Mesenchymal stem cell (in vitro differentiated cells and primary cell): ENCODE measurements around the gene KLRC4.
"Not testable (repeated sequence)": the region's sequence is repeated elsewhere in the genome, so short reads cannot be mapped to it uniquely, and the experiment has no call there.

Experiments
- DNase-seq: peaks from one replicate; pipeline ENCODE4 v3.0.0-alpha.2; 2013
- H2AFZ ChIP-seq: one replicate; pipeline ENCODE4 v1.6.1; 2013; ENCODE audit warnings: low read depth, mild to moderate bottlenecking, control low read depth, inconsistent platforms, low read length, moderate library complexity
- H2AK5ac ChIP-seq: 2 replicates; pipeline ENCODE4 v1.6.1; 2013; ENCODE audit warnings: low read length, moderate library complexity, mild to moderate bottlenecking, inconsistent platforms; ENCODE audit not compliant: severe bottlenecking
- H2BK120ac ChIP-seq: one replicate; pipeline ENCODE4 v1.6.1; 2013; ENCODE audit warnings: low read depth, mild to moderate bottlenecking, inconsistent platforms, low read length, moderate library complexity
- H2BK12ac ChIP-seq, 2 experiments: one replicate each; pipeline ENCODE4 v1.6.1; 2013; ENCODE audit warnings: inconsistent platforms in 2 of 2, low read length in 2 of 2, mild to moderate bottlenecking in 2 of 2, moderate library complexity in 2 of 2, control low read depth in 1 of 2
- H2BK15ac ChIP-seq: one replicate; pipeline ENCODE4 v1.6.1; 2013; ENCODE audit warnings: mild to moderate bottlenecking, low read depth, inconsistent platforms; ENCODE audit not compliant: poor library complexity, severe bottlenecking
- H2BK5ac ChIP-seq: 2 replicates; pipeline ENCODE4 v1.6.1; 2013; ENCODE audit warnings: low read depth, mild to moderate bottlenecking, low read length, control low read depth, inconsistent platforms; ENCODE audit not compliant: poor library complexity, severe bottlenecking
- H3K14ac ChIP-seq, 2 experiments: one replicate each; pipeline ENCODE4 v1.6.1; 2013; ENCODE audit warnings: inconsistent platforms in 2 of 2, low read length in 2 of 2, control low read depth in 1 of 2, mild to moderate bottlenecking in 1 of 2, moderate library complexity in 1 of 2
- H3K18ac ChIP-seq, 2 experiments: one replicate each; pipeline ENCODE4 v1.6.1; 2013; ENCODE audit warnings: inconsistent platforms in 2 of 2, low read length in 2 of 2, control low read depth in 1 of 2, low read depth in 1 of 2, mild to moderate bottlenecking in 1 of 2
- H3K23ac ChIP-seq, 2 experiments: one replicate each; pipeline ENCODE4 v1.6.1; 2013; ENCODE audit warnings: inconsistent platforms in 2 of 2, low read length in 2 of 2, mild to moderate bottlenecking in 2 of 2, moderate library complexity in 2 of 2, control low read depth in 1 of 2
- H3K27ac ChIP-seq: 2 replicates; pipeline ENCODE4 v1.5.1; 2013; ENCODE audit warnings: mild to moderate bottlenecking, moderate library complexity, low read length, control low read depth, inconsistent platforms; ENCODE audit not compliant: poor library complexity, severe bottlenecking
- H3K27me3 ChIP-seq, 2 experiments: 2 replicates each; pipeline versions ENCODE4 v1.6.1 to v1.7.0; 2013; ENCODE audit warnings: low read length in 2 of 2, mild to moderate bottlenecking in 2 of 2, moderate library complexity in 2 of 2, control low read depth in 1 of 2, inconsistent platforms in 1 of 2; ENCODE audit not compliant: control insufficient read depth in 1 of 2, insufficient read depth in 1 of 2
- H3K36me3 ChIP-seq, 2 experiments: 2 replicates each; pipeline versions ENCODE4 v1.6.1 to v1.7.0; 2013; ENCODE audit warnings: low read length in 2 of 2, control low read depth in 1 of 2, inconsistent platforms in 1 of 2, low read depth in 1 of 2, mild to moderate bottlenecking in 1 of 2; ENCODE audit not compliant: insufficient read depth in 2 of 2, control insufficient read depth in 1 of 2
- H3K4ac ChIP-seq, 2 experiments: one replicate each; pipeline ENCODE4 v1.6.1; 2013; ENCODE audit warnings: inconsistent platforms in 2 of 2, low read length in 2 of 2, mild to moderate bottlenecking in 2 of 2, moderate library complexity in 2 of 2, control low read depth in 1 of 2, low read depth in 1 of 2
- H3K4me1 ChIP-seq: 2 replicates; pipeline ENCODE4 v1.6.1; 2013; ENCODE audit warnings: low read depth, low read length, control low read depth; ENCODE audit not compliant: control insufficient read depth, insufficient read depth
- H3K4me2 ChIP-seq: 2 replicates; pipeline ENCODE4 v1.6.1; 2013; ENCODE audit warnings: low read length, mild to moderate bottlenecking, inconsistent platforms; ENCODE audit not compliant: poor library complexity, severe bottlenecking
- H3K4me3 ChIP-seq, 2 experiments: 2 replicates each; pipeline versions ENCODE4 v1.5.1 to v1.7.0; 2013; ENCODE audit warnings: low read length in 2 of 2, mild to moderate bottlenecking in 2 of 2, control low read depth in 1 of 2, low read depth in 1 of 2; ENCODE audit not compliant: insufficient read depth in 1 of 2
- H3K79me1 ChIP-seq: replicated peaks from 2 replicates; pipeline ENCODE4 v1.6.1; 2013; ENCODE audit warnings: mild to moderate bottlenecking, control low read depth, low read length, inconsistent platforms; ENCODE audit not compliant: poor library complexity, severe bottlenecking
- H3K9ac ChIP-seq: 2 replicates; pipeline ENCODE4 v1.7.0; 2013; ENCODE audit warnings: mild to moderate bottlenecking, low read length, moderate library complexity
- H3K9me3 ChIP-seq: 2 replicates; pipeline ENCODE4 v1.7.0; 2013; ENCODE audit warnings: mild to moderate bottlenecking, low read length; ENCODE audit not compliant: control insufficient read depth
- H4K8ac ChIP-seq: one replicate; pipeline ENCODE4 v1.6.1; 2013; ENCODE audit warnings: inconsistent platforms, mild to moderate bottlenecking, low read length, moderate library complexity
- H4K91ac ChIP-seq: one replicate; pipeline ENCODE4 v1.6.1; 2013; ENCODE audit warnings: mild to moderate bottlenecking, low read length, inconsistent platforms
- WGBS: methylation state at CpG from one replicate; pipeline ENCODE4 v1.1.7; 2013; ENCODE audit warnings: mixed read lengths; 5-methylcytosine and 5-hydroxymethylcytosine counted together

The KLRC4 gene

GRCh38 chr12:10430623-10431022 is 21.1 kb upstream of the KLRC4 start:
- H3K79me1 ChIP-seq, H3K14ac ChIP-seq, H3K4ac ChIP-seq, H3K4me3 ChIP-seq, H3K36me3 ChIP-seq, H2AFZ ChIP-seq, H3K27me3 ChIP-seq, H2BK15ac ChIP-seq, H3K23ac ChIP-seq, H3K4me1 ChIP-seq, H3K18ac ChIP-seq, H4K8ac ChIP-seq, DNase-seq, H3K9me3 ChIP-seq, H3K27ac ChIP-seq, H2AK5ac ChIP-seq, H4K91ac ChIP-seq, H2BK120ac ChIP-seq, H2BK5ac ChIP-seq, H3K4me2 ChIP-seq, H2BK12ac ChIP-seq, H3K9ac ChIP-seq: not testable (repeated sequence)
- 93% methylated on average over 2 of the region's 4 CpGs for WGBS

- not testable (repeated sequence) for H3K4me2 ChIP-seq, H3K79me1 ChIP-seq, H4K8ac ChIP-seq, H3K36me3 ChIP-seq, H3K9ac ChIP-seq, H2BK5ac ChIP-seq, H3K23ac ChIP-seq, H3K27me3 ChIP-seq, H2BK15ac ChIP-seq, H2BK12ac ChIP-seq, H3K4me1 ChIP-seq, DNase-seq, H3K4me3 ChIP-seq, H3K4ac ChIP-seq, H2AFZ ChIP-seq, H3K9me3 ChIP-seq, H3K18ac ChIP-seq, H2BK120ac ChIP-seq, H2AK5ac ChIP-seq, H4K91ac ChIP-seq, H3K27ac ChIP-seq, H3K14ac ChIP-seq
- WGBS = 100% methylated on average over 5 of the region's 8 CpGs
Observed at GRCh38 chr12:10425938-10426337, 16.4 kb upstream of the KLRC4 start.

DNA sequence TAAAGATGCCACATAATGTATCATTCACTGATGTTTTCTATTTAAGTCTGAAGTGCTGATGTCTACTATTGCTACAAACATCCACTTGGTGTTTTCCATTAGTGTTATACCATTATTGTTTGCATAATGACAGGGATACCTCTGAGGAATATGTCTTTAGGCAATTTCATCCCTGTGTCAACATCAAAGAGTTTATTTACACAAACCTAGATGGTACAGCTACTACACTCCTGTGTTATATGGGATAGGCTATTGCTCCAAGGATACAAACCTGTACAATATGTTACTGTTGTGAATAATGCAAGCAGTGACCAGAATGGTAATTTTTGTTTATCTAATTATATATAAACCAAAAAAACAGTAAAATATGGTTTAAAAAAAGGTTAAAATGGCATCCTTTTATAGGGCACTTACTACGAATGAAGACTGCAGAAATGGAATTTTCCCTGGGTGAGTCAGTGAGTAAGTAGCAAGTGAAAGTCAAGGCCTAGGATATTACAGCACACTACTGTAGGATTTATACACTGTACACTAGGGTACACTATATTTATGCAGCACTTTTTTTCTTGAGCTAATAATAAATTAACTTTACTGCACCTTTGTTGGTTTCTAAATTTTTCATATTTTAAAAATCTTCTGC is 14.8 kb upstream of the KLRC4 start:
- H3K27me3 ChIP-seq, H2AFZ ChIP-seq, H4K91ac ChIP-seq, H3K9me3 ChIP-seq, H3K36me3 ChIP-seq, H3K18ac ChIP-seq, H2BK15ac ChIP-seq, H2BK120ac ChIP-seq, H3K4me1 ChIP-seq, H3K4me2 ChIP-seq, H4K8ac ChIP-seq, H3K9ac ChIP-seq, H2BK12ac ChIP-seq, H3K14ac ChIP-seq, H3K4me3 ChIP-seq, H3K79me1 ChIP-seq, H3K27ac ChIP-seq, H3K4ac ChIP-seq, H2AK5ac ChIP-seq, H2BK5ac ChIP-seq, DNase-seq, H3K23ac ChIP-seq: not testable (repeated sequence)
- no CpG with 5 or more reads among the region's 1 CpG for WGBS

DNA sequence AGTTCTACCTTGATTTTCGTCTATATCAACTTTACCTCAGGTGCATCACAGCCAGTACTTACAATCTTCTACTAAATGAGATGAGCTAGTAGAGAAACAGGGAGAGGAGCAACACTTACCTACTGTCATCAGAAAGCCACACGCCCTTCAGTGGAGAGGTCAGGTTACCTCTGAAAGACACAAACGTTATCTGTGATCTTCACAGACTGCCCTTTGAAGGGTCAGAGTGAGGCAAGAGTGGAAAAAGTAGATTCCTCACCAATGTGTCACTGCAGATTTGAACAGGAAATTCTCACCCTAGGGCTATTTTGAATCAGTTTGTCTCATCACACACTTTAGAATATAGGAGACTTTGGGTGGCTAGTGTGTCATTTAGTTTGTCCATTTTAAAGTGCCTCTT is 12.6 kb upstream of the KLRC4 start:
- H4K91ac ChIP-seq, H2BK120ac ChIP-seq, H3K14ac ChIP-seq, H2BK15ac ChIP-seq, H3K36me3 ChIP-seq, H3K4me2 ChIP-seq, H2BK5ac ChIP-seq, H4K8ac ChIP-seq, H2AFZ ChIP-seq, H3K9me3 ChIP-seq, DNase-seq, H3K23ac ChIP-seq, H3K79me1 ChIP-seq, H2AK5ac ChIP-seq, H3K9ac ChIP-seq, H3K18ac ChIP-seq, H3K4me3 ChIP-seq, H2BK12ac ChIP-seq, H3K4ac ChIP-seq, H3K27me3 ChIP-seq, H3K4me1 ChIP-seq, H3K27ac ChIP-seq: not testable (repeated sequence)
- WGBS = no CpG with 5 or more reads among the region's 3 CpGs
